Mammary epithelial cell (primary cell): ENCODE measurements around the gene TMCO1.
A peak's percentile ranks its signal among the peaks of the same experiment; 100 is the strongest.

Experiments used
- CTCF ChIP-seq, 2 donors: IDR thresholded peaks in 1 of 2; conservative IDR thresholded peaks in 1 of 2; 2 replicates each; pipeline ENCODE4 v1.5.1; 2011 to 2012; ENCODE audit warnings: inconsistent platforms in 2 of 2, low read length in 2 of 2, mild to moderate bottlenecking in 2 of 2, control low read depth in 1 of 2, low read depth in 1 of 2; ENCODE audit not compliant: insufficient read depth in 1 of 2; ENCODE audit errors: extremely low read depth in 1 of 2
- EZH2 ChIP-seq: IDR thresholded peaks from 2 replicates; pipeline ENCODE4 v1.6.1; 2012; ENCODE audit warnings: low read length, inconsistent platforms, borderline replicate concordance

GRCh38 chr1:165679282-165680036 lies 89.2 kb downstream of the TMCO1 start:
- TF ChIP-seq CTCF (conservative IDR thresholded peaks at IDR 0.05 in 1 of 2, IDR thresholded peaks at IDR 0.05 in 1 of 2; ENCODE audit: extremely low read depth in 1 of 2, insufficient read depth in 1 of 2, low read depth in 1 of 2, low read length in 2 of 2) (peak in 1 of 2 donors; percentile 14), EZH2 (no peak)
